ENCODE data around the gene MT1B.
"Not testable (repeated sequence)": the region's sequence is repeated elsewhere in the genome, so short reads cannot be mapped to it uniquely, and the experiment has no call there.

Gene MT1B

DNA sequence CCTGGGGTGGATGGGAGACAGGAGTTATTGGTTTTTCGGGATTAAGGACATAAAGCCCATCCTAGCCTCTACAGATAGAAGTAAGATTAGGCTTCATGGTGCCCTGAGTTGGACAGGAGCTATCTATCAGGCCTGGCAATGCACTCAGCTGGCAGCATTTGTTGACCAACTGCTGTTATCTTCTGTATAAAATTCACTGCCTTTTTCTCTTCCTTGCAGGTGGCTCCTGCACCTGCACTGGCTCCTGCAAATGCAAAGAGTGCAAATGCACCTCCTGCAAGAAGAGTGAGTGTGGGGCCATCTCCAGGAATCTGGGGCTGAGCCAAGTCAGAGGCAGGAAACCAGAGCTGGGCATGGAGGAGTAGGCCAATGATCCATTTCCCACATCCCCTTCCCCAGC, 12.6 kb upstream of the MT1B start:
- DNase-seq: no peak

DNA sequence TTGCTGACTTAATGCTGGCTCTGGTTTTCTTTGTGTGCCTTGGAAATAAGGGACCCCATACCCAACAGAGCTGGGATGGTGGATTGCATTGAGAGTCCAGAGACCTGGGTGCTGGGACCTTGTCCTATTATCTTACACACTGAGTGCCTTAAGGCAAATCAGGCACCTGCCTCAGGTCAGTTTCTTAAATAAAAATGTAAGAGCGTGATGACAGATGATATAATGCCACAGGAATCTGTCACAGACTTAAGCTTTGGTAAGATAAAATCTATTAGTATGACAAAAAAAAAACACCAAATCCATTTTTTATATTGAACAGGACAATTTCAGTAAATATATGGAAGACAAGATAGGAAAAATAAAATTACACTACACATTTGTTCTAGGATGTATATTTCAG, 11.6 kb upstream of the MT1B start:
- no peak for DNase-seq

DNA sequence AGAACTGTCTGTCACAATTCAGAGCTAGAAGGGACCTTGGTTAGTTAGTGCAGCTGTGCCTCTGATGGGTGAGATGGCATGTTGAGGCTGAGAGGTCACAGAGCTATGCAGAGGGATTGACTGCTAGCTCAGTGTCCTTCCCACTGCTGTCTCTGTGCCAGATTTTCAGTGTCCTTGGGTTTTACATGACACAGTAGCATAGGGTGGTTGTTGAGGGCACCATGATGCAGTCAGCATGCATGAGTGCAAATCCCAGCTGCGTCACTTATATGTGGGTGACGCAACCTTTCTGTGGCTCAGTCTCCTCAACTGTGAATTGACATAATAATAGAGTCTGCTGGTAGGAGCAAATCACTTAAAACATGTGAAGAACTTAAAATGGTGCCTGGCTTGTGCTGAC, 10.5 kb upstream of the MT1B start:
- DNase-seq: no peak

DNA sequence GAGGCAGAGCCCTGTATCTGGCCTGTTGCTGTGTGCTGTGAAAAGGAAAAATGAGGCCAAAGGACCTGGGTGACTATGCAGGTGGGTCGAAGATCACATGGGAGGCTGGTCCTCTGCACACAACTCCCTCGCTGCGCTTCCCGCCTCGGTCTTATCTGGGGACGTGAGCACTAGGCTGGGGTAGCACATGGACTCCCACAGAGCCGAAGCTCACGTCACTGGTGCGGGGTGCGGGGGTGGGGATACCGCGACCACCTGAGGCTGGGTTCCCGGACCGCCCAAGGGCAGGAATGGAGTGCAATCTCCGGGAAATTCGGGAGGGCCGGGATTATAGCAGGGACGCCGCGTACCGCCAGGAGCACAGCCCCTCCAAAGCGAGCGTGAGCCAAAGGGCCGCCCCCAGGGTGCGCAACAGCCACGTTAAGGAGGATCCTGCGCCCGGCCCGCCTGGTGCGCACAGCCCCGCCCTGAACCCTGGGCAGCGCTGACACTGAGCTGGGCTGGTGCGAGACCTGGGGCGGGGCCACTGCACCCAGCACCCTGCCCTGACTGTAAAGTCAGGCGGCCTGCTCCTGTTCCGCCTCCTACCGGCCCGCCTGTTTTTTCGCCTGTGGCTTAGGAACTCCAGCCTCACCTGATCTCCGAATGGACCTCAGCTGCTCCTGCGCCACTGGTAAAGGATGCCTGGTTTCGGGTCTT, 8.5 kb upstream of the MT1B start:
- DNase-seq: peak; percentile 88

DNA sequence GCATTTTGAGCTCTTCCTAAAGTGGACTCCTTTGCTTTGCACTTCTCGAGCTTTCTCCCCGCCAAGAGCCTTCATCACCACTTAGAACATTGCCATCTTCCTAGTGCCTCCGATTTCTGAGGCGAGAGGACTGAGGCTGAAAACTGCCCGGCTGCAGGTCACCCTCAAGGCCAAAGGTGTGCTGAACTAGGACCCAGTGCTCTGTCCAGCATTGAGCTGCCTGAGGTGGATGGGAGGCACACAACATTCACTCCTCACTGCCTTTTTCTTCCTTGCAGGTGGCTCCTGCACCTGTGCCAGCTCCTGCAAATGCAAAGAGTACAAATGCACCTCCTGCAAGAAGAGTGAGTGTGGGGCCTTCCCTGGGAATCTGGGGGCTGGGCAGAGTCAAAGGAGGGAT, 7.9 kb upstream of the MT1B start:
- no peak for DNase-seq

DNA sequence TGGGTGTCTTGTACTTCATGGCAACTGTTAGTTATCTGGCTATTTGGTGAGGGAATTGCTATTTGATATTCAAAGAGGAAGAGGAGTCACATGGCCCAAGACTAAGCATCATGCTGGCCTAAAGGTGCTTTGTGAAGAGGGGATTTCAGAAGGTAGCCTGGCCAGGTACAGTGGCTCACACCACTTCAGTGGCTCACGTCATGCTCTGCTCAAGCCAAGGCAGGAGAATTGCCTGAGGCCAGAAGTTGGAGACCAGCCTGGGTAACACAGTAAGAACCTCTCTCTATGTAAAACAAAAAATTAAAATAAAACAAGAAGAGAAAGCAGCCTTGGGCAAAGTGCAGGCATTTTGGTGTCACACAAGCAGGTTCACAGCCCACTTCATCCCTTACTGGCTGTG, 6.4 kb upstream of the MT1B start:
- DNase-seq: no peak

DNA sequence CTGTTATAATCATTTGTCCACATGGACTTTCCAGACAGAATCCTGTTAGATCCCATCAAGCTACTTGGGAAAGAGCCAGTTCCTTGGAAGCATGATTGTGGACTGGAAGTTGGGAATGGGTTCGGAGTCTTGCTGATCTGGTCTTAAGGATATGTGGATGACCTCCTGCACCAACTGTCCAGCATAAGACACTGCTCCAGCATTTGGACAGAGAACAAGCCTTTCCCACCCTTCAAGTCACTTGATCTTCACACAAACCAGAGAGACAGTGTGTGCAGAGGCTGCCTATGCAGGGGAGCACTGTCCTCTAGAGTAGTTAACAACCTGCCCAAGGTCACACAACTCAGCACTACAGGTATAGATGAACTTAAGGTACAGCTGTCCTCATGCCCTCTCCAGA, 5.8 kb upstream of the MT1B start:
- DNase-seq: no peak

DNA sequence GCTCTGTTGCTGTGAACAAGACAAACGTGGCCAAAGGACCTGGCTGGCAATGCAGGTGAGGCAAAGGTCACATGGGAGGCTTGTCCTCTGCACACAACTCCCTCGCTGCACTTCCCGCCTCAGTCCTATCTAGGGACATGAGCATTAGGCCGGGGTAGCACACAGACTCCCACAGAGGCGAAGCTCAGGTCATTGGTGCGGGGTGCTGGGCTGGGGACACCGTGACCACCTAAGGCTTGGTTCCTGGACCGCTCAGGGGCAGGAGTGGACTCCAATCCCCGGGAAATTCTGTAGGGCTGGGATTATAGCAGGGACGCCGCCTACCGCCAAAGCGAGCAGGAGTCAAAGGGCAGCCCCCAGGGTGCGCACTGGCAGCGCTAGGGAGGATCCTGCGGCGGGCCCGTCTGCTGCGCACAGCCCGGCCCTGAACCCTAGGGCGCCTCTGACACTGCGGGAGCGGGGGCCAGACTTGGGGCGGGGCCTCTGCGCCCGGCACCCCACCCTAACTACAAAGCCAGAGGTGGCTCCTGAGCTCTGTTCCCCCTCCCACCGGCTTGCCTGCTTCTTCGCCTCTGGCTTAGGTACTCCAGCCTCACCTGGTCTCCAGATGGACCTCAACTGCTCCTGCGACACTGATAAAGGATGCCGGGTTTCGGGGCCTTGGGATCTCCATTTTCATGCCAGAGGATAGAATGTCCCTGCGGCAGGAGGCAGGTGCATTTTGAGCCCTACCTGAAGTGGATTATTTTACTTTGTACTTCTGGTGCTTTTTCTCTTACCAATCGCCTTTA, 3.9 kb upstream of the MT1B start:
- no peak for DNase-seq

DNA sequence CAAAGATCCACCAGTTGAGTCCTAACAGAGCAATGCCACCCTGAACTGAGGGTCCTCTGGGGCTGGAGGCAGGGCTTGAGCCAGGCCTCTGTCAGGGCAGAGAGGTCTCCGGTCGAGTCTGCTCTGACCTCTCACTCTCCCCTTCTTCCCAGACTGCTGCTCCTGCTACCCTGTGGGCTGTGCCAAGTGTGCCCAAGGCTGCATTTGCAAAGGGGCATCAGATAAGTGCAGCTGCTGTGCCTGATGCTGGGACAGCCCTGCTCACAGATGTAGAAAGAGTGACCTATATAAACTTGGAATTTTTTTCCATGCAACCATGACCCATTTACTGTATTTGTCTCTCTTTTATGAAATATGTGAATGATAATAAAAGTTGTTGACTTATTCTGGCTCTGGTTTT, 2.4 kb upstream of the MT1B start:
- DNase-seq: no peak

DNA sequence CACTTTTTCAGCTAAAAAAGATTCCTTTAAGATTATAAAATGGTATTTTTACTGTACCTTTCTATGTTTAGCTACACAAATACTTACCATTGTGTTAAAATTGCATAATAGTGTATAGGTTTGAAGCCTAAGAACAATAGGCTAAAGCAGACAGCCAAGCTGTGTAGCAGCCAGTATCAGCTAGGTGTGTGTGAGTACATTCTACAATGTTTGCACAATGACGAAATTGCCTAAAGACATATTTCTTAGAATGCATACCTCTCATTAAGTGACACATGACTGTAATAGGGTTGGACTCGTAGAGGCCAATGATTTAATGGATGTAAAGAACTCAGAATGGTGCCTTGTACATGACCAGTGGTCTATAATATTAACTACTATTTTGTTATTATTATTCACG, 1.9 kb upstream of the MT1B start:
- DNase-seq: no peak

DNA sequence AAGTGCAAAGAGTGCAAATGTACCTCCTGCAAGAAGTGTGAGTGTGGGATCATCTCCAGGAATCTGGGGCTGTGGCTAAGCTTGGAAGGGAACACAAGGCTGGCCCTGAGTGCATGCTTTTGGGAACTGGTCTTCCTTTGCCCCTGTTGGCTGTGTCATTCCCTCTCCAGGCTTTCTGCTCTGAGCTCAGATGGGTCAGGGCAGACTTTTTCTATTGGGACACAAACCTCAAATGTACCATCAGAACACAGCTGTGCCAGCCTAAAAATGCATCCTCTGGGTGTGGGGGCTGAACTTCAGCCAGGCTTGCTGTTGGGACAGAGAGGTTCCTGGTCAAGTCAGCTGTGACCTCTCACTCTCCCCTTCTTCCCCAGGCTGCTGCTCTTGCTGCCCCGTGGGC, 914 bp downstream of the MT1B start:
- no peak for DNase-seq

DNA sequence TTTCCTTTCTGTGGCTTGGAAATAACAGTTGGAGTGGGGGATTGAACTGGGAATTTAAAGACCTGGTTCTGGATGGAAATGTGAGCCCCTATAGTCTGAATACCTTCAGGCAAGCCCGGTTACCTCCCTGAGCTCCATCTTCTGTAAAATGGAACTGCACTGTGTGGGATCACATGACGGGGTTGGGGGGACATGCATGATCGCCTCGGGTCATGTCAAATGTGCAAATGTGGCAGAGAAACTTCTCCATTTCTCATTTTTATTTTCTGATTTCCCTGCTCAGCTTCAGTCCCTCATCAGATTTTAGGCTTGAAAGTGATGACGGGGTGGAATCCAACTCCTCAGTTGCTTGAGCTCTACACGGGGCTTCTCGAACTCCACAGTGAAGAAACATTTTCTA, 1.5 kb downstream of the MT1B start:
- DNase-seq: no peak

DNA sequence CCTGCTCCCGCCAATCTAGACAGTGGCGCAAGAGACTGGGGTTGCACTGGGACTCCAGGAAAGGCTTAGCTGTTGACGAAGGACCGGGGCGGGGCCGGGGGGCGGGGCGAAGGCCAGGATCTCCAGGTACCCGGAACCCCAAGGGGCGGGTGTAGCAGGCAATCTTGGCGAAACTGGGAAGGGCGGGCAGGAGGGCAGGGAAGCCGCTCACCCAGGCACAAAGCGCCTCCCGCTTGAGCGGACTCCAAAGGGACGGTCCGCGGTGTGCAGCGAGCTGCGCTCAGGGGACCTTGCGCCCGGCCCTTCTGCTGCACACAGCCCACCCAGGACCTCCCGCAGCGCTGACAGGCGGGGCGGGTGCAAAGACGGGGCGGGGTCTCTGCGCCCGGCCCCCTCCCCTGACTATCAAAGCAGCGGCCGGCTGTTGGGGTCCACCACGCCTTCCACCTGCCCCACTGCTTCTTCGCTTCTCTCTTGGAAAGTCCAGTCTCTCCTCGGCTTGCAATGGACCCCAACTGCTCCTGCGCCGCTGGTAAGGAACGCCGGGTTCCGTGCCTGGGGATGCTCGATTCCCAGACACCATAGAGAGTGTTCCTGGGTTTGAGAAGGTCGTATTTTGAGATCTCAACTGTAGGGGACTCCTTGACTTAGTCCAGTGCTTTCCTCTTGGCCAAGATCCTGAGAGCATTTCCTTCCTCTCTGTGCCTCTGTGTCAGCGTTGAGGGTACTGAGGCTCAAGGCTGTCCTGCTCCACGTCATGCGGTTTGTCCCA, 6.1 kb downstream of the MT1B start, which contains the start of gene MT1F:
Gene MT1F (plus strand): TSS at position 405 of the 772 bp plus-strand sequence. CDS start 100 bp downstream, at position 505.
- DNase-seq: peak; percentile 87

DNA sequence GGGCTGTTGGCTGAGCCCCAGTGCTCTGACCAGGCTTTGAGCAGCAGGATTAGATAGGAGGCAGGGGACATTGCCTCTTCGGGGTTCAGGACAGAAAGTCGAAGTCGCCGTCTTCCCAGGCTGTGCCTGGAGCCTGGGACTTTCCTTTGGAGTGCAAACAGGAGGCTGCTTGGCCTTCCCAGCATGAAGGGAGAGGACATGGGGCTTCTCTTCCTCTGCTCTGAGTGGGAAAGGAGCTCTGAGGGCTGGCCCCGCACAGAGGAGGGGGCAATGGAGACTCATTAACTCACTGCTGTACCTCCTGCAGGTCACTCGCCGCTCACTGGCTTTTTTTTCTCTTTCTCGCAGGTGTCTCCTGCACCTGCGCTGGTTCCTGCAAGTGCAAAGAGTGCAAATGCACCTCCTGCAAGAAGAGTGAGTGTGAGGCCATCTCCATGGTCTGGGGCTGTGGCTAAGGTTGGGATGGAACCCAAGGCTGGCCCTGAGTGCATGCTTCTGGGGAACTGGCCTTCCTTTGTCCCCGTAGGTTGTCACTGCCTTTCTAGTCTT, 6.7 kb downstream of the MT1B start:
- no peak for DNase-seq

DNA sequence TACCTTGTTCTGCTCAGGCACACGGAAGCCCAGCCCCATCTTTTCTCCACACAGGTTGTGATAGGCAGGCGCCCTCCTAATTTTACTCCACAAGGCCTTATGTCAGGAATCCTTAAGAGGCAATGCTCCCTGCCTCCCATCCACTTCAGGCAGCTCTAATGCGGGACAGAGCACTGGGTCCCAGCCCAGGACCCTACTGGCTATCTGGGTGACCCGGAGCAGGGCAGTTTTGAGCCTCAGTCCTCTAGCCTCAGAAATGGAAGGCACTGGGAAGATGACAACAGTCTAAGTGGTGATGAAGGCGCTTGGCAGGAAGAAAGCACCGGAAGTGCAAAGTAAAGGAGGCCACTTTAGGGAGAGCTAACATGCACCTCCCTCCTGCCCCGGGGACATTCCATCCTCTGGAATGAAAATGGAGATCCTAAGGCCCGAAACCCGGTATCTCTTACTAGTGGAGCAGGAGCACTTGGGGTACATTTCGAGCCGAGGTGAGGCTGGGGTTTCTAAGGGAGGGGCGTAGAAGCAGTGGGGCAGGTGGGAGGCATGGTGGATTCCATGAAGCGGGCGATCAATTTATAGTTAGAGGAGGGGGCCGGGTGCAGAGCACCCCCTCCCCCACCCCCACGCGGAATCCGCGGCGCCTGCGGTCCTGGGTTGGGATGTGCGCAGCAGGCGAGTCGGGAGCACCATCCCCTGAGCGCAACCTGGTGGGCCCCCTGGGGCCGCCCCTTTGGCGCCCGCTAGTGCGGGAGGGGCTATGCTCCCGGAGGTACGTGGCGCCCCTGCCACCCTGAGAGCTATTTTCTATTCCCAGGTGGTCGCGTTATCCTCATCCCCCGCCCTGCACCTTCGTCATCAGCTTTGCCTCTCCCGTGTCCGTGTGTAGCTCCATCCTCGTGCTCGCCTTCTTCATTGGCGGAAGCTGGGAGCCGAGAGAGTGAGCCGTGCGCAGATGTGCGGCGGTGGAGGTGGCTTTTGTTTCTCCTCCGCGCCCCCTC, 11.0 kb downstream of the MT1B start:
- DNase-seq: peak; percentile 69

DNA sequence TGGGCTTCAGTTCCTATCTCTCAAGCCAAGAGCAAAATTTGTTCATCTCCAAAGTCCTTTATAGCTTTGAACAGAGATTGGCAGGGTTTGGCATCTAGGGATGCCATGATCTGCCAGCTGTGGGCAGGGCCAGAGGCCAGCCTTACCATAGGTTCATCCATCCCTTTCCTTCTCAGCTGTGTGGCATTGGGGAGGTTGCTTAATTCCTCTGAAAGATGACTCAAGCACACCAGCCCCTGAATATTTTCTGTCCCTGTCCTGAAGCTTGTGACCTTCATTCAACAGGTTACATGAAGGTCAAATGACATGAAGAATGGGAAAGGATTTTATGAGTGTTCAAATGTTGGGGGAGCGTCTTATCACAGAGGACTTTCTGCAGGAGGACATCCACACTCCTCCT, 12.8 kb downstream of the MT1B start:
- no peak for DNase-seq

DNA sequence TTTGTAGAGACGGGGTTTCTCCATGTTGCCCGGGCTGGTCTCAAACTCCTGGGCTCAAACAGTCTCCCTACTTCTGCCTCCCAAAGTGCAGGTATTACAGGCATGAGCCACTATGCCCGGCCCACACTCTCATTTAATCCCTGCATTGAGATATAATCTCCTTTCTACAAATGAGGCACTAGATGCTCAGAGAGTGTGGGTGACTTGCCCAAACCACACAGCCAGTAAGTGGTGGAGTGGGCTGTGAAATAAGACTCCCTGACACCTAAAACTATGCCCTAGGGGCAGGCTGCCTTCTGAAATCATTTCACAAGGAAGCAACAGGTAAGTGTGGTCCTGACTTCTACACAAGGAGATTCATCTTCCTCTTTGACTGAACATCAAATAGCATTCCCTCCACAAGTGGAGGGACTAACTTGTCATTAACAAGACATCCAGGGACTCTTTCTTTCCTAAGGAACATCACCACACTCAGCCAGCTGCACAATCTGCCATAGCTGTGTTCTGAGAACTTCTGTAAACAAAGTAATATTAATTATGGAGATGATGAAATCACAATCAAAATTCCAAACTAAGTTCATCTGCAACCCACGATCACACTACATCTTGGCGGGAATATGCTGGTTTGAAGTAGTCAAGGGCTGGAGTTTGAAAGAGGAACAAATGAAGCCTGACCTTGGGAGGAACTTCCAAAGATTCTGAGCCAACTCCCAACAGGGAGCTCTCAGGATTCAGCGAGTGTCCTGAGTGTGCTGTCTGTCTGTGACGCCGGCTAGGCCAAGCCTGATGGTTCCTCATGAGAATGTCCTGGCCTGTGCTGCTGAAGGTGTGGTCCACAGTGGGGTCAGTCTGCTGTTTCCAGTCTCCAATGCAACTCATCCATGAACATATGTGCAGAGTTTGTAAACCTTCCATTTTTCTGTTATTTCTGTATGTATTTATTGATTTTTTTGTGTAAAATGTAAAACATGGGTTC, 13.9 kb downstream of the MT1B start:
- not testable (repeated sequence) for DNase-seq

DNA sequence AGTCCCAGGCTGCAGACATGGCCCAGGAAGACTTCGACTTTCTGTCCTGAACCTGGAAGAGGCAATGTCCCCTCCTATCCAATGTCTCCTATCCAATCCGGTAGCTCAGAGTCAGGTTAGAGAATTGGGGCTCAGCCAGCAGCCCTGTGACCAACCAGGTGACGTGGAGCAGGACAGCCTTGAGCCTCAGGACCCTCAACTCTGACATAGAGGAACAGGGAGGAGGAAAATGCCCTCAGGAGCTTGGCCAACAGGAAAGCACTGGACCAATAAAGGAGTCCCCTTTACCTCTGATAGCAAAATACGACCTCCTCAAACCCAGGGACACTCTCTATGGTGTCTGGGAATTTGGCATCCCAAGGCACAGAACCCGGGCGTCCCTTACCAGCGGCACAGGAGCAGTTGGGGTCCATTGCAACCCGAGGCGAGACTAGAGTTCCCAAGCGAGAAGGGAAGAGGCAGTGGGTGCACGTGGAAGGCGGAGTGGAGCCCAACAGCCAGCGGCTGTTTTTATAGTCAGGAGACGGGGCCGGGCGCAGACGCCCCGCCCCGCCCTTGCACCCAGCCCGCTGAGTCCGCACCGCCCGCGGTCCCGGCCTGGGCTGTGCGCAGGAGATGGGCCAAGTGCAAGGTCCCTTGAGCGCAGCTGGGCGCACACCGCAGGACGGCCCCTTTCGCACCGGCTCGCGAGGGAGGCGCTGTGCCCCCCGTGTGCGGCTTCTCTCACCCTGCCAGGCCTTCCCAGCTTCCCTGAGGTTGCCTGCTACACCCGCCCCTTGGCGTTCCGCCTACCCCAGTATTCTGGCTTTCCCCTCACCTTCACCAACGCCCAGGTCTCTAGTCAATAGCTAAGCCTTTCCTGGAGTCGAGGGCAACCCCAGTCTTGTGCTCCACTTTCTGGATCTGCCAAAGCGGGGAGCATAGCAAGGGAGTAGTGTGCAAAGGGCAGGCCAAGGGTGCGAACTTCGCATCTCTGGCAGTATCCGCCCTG, 16.2 kb downstream of the MT1B start, which contains the start of gene MT1G:
Gene MT1G (minus strand): TSS at position 485 of the 991 bp plus-strand sequence. CDS start 72 bp downstream, at position 413.
- DNase-seq: no peak

All from activated effector memory CD4-positive, alpha-beta T cell treated with anti-CD3 and anti-CD28 coated beads, Interleukin-2, amount 50 U/mL, for 16 hours (primary cell).